HepG2 (cell line): ENCODE measurements around the gene PANK3. TPM values are rescaled to one million over a fixed set of nuclear protein-coding genes. Genes with fewer than 3 reads are reported as not detected.
A peak's percentile ranks its signal among the peaks of the same experiment; 100 is the strongest.

ENCODE experiments used
- FOXA3 ChIP-seq: IDR thresholded peaks from 2 replicates; pipeline ENCODE4 v1.6.1; 2016; ENCODE audit warnings: missing genetic modification reagents, missing compliant biosample characterization
- GATAD2A ChIP-seq: IDR thresholded peaks from 2 replicates; pipeline ENCODE4 v1.6.1; 2016
- ZBED4 ChIP-seq: sonication (generic); formaldehyde crosslinking; IDR thresholded peaks from 2 replicates; pipeline ENCODE4 v1.4.0; 2020; ENCODE audit warnings: missing genetic modification reagents, borderline replicate concordance
- ZNF687 ChIP-seq: sonication (generic); formaldehyde crosslinking; IDR thresholded peaks from 2 replicates; pipeline ENCODE4 v1.5.1; 2020; ENCODE audit warnings: mild to moderate bottlenecking, missing genetic modification reagents, moderate library complexity
- polyA plus RNA-seq, 8 experiments: library from polyadenylated mRNA; depleted of rRNA in 3 of 8; stranded (reverse) in 7 of 8; unstranded in 1 of 8; fragments of >200 nt; fragmentation: Illumina TruSeq in 4 of 8; extraction: Trizol in 4 of 8; gene quantifications; 2 replicates each; pipeline versions ENCODE4 v1.2.1 to v1.2.3, GENCODE V29; 2011 to 2016; ENCODE audit warnings: low read depth in 4 of 8, missing spikeins in 1 of 8, mixed read lengths in 1 of 8; ENCODE audit not compliant: insufficient read depth in 1 of 8
- total RNA-seq, 5 experiments: library from RNA; depleted of rRNA; stranded (reverse); fragments of >200 nt; fragmentation: Illumina TruSeq; extraction: Trizol; gene quantifications; 2 replicates each; pipeline ENCODE4 v1.2.3, GENCODE V29; 2016; ENCODE audit warnings: low read depth in 1 of 5

PANK3 gene
- total and polyA plus RNA-seq, 2 of the 13 experiments (the other 11 are each of a cell fraction or from before 2014, with no cell fraction given) = 26.9 to 69.5 TPM

- peak; percentile 63 for TF ChIP-seq ZNF687 (CRISPR knock-in tag)
- TF ChIP-seq FOXA3 (CRISPR knock-in tag) = peak; percentile 30; the same call in 1 of the 2 replicates
- TF ChIP-seq GATAD2A (CRISPR knock-in tag) = 0 out of 2 replicates have a peak, but pooled peaks have one; percentile 20
- TF ChIP-seq ZBED4 (CRISPR knock-in tag) = no peak
These were observed at the start of gene PANK3 (continued) for GRCh38 chr5:168578538-168579487.
